Left forelimb (tissue), 1 donor: ENCODE data around the gene TNFRSF19.

Source experiments
- DNase-seq: peaks from one replicate; pipeline ENCODE4 v3.0.0-alpha.2; 2018; ENCODE audit warnings: low spot score

Gene TNFRSF19

GRCh38 chr13:23683084-23683483 is 112.9 kb downstream of the TNFRSF19 start:
- DNase-seq: no peak

- DNase-seq: no peak
Measured at GRCh38 chr13:23684647-23685046, 114.4 kb downstream of the TNFRSF19 start.

DNA sequence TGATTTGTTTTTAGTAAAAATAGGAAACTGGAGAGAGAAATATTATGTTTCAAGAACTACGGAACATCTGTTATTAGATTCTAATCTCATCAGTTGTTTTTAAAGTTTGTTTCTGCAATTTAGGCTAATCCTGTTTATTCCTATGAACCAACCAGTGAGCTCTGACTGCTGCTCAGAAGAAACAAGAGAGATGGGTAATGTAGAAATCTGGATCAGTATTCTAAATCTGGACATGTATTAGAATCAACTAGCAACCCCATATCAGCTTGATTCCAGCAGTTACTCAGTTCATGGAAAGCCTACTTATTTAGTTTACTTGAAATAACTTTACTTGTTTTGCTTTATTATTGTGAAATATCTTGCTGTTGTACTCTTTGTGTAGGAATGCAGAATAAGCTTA is 115.2 kb downstream of the TNFRSF19 start:
- DNase-seq: no peak

DNA sequence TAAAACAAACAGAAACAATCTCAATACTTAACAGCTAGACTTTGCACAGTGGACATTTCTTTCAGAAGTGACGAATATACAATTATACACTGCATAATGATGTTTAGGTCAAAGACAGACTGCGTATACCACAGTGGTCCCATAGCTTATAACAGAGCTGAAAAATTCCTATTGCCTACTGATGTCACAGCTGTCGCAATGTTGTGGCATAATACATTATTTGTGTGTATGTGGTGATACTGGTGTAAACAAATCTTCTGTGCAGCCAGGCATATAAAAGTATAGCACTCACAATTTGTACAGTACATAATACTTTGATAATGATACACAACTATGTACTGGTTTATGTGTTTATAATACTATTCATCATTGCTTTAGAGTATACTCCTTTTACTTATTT is 116.7 kb downstream of the TNFRSF19 start:
- no peak for DNase-seq

GRCh38 chr13:23687614-23688013 is 117.4 kb downstream of the TNFRSF19 start:
- no peak for DNase-seq

DNA sequence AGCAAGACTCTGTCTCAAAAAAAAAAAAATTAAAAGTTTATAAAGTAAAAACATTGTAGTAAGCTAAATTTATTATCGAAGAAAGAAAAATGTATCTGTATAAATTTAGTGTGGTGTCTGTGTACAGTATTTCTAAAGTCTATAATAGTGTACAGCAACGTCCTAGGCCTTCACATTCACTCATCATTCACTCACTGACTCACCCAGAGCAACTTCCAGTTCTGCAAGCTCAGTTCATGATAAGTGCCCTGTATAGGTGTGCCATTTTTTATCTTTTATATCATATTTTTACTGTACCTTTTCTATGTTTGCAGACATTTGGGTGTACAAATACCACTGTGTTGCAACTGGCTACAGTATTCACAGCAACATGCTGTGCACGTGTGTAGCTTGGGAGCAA is 118.1 kb downstream of the TNFRSF19 start:
- DNase-seq: no peak

GRCh38 chr13:23690668-23691067 is 120.5 kb downstream of the TNFRSF19 start:
- no peak for DNase-seq

DNA sequence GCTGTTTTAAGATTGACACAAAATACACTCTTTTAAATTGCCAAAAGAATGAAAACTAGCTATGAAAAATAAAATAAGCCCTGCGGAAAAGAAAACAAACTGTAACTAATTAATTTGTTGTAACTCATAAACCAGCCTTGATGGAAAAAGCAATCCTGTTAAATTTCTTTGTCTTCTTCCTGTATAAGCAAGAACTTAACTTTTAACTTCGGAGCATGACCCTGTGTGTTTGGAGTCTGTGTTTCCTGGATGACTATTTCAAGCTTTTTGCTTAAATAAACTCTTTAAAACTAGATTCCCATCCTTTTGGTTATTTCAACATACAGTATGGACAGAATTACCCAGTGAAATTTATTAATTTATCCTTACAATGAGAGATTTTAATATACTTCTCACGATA is 122.6 kb downstream of the TNFRSF19 start:
- DNase-seq: no peak

DNA sequence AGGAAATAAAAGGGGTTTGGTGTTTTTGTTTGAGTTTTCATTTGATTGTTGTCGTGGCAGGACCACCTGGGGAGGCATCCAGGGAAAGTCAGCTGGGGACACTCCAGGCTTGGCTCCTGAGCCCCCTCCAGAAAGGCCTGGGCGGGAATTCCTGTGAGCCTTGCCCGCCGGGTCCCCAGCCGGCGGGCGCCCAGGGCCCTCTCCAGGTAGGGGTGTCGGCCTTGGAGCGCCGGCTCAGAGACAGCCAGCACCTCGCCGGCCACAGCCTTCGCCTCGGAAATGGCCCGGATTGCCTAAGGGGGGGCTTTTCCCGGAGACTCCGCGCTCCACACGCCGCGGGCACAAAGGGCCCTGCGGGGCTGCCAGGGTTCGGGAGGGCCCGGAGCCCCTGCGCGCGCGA is 125.0 kb downstream of the TNFRSF19 start:
- DNase-seq: no peak

- no peak for DNase-seq
Measured at GRCh38 chr13:23695711-23696464, 125.7 kb downstream of the TNFRSF19 start.

GRCh38 chr13:23696610-23697009 is 126.4 kb downstream of the TNFRSF19 start:
- no peak for DNase-seq

- no peak for DNase-seq
Measured at GRCh38 chr13:23697772-23698313, 127.6 kb downstream of the TNFRSF19 start.

- DNase-seq: no peak
Measured at GRCh38 chr13:23699271-23699670, 129.1 kb downstream of the TNFRSF19 start.

DNA sequence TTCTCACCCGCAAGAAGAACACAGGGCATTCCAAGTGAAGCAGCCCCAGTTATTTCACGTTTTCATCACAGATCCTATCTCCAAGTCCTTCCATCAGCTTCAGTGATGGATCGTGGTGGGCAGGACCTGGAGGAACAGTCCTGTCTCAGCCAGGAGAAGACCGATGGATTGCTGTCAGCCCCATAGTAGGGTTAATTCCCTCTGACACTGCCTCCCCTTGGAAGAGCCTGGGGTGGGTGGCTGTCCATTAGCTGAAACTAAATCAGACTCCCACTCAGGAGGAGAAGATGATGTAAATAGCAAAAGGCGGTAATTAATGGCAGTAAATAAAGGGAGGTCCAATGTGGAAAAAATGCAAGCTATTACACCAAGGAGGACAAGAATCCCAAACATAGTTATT is 131.0 kb downstream of the TNFRSF19 start:
- DNase-seq: no peak

DNA sequence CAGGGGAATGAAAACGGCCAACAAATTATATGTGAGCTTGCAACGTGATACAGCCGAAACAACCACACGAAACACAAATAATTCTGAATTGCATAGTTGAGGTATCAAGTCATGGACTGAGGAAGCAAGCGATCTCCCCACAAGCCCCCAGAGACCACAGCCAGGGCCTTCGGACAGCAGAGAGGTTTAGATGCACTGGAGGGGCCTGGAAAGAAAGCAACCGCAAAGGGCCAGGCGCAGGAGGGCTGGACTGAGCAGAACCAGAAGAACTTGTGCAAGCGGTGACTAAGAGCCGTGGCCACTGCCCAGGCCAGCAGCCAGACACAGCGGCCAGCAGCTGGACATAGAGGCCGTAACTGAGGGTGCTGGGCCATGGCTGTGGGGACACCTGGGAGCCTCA is 131.4 kb downstream of the TNFRSF19 start:
- DNase-seq: no peak

- no peak for DNase-seq
Measured at GRCh38 chr13:23703246-23703860, 133.1 kb downstream of the TNFRSF19 start.

DNA sequence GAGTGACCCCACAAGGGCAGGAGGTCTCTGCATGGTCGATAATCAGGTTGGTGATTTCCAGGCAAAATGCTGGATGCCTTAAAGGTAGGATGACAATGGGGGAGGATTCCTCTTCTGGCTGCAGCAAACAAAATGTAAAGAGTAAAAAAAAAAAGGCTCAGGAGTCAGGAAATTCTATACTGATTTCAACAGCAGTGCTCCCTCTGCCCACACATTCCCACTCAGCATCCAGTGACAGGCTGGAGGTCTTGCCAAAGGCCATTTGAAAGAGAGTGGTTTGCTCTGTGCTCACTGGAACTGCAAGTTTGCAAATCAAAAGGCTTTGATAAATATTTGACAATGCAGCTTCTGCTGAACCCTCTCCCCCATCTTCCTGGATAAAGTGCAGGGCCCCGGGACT is 135.4 kb downstream of the TNFRSF19 start:
- DNase-seq: no peak

DNA sequence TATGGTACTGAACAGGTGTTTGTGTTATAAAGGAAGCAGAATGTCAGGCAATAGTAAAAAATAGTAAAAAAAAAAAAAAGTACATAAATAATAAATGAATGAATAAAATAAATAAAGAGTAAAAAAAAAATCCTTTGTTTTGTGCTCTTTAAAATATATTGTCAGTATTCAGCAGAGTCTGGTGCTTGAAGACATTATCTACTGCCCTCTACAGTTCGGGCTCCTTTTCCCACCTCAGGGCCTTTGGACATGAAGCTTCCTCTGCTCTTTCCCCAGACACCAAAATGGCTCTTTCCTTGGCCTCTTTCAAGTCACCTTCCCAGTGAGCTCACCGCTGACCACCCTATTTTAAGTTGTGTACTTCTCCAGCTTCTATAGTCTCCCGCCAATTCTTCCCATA is 137.5 kb downstream of the TNFRSF19 start:
- no peak for DNase-seq

- DNase-seq: no peak
Measured at GRCh38 chr13:23709536-23709935, 139.3 kb downstream of the TNFRSF19 start.

GRCh38 chr13:23710366-23710765 is 140.2 kb downstream of the TNFRSF19 start:
- no peak for DNase-seq

DNA sequence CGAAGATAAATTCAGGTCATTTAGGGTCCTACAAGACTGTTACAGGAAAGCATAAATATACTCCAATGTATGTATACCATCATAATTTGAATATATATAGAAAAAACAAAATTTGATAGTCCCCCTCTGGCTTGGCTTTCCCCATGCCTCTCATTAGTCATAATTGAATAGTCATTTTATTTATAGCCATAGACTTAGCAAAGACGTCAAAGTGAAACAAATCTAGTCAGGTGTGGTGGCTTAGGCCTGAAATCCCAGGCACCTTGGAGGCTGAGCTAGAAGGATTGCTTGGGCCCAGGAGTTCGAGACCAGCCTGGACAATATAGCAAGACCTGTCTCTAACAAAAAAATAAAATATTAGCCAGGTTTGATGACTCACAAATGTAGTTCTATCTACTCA is 141.1 kb downstream of the TNFRSF19 start:
- no peak for DNase-seq

DNA sequence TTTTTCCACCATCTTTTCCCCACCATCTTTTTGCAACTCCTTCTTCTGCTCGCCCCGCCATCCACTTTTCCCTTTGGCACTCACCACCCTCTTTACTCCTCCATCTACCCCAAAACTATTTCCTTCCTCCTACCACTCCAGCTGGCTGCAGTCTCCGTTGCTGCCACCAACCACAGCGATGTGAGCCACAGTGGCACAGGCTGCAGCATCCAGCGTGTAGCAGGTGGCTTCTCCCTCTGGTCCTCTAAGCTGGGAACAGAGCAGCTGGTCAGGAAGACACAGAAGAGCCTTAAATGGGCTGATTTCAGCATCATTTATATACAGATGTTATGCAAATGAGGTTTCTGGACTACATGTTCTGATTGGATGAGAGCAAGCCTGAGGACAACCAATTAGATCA is 144.5 kb downstream of the TNFRSF19 start:
- no peak for DNase-seq

GRCh38 chr13:23715092-23715761 is 145.0 kb downstream of the TNFRSF19 start:
- no peak for DNase-seq
